ENCODE results near the gene SOD3. TPM values are rescaled to one million over a fixed set of nuclear protein-coding genes. Genes with fewer than 3 reads are reported as not detected.

The SOD3 gene
- total and polyA plus RNA-seq, 4 donors: 2.6 to 8.1 (median 4.6) TPM

DNA sequence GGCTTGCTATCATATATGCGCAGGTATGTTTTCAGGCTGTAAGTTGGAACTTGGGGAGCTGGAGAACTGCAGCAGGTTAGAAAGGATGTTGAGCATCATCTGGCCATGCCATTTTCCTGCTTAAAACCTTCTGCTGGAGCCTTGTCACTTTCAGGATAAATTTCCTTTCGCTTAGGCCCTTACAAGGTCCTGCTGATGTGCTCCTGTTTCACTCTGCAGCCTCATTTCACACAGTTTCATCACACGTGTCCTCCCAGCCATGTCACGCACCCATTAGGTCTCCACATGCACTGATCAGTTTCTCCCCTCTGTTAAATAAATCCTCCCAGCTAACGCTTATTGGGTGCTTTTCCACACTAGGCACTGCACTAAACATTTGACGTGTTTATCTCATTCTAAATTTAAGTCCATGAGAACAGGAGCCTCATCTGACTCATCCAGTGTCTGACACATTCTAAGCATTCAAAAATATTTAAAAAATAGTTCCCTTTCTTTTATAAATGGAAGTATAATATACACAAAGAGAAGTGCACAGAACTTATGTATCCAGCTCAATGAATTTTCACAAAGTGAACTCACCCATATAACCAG lies 14.5 kb downstream of the SOD3 start:
- Histone ChIP-seq H3K4me1 (ENCODE audit: control insufficient read depth in 4 of 4, insufficient read depth in 4 of 4, low read length in 3 of 4) (no peaks in the 10 kb centered on the region), H3K27ac (ENCODE audit: low read depth in 1 of 2, low read length in 2 of 2) (no peak overlapping the region), H3K9me3 (ENCODE audit: control insufficient read depth in 4 of 4, low read length in 3 of 4) (no peaks in the 10 kb centered on the region), H3K27me3 (ENCODE audit: control insufficient read depth in 4 of 4, insufficient read depth in 4 of 4, low read length in 3 of 4) (no peaks in the 10 kb centered on the region), H3K36me3 (ENCODE audit: control insufficient read depth in 4 of 4, insufficient read depth in 3 of 4, low read depth in 1 of 4, low read length in 3 of 4) (peaks cover 0 to 7% (median 3%) of the 10 kb centered on the region in 4 donors), H3K4me3 (ENCODE audit: low read depth in 1 of 3, low read length in 3 of 3) (no peak overlapping the region), H3K9ac (ENCODE audit: low read depth in 1 of 2, low read length in 2 of 2) (no peak overlapping the region)
- WGBS: 94% methylated on average over 6 of the region's 6 CpGs
- DNase-seq (ENCODE audit: low spot score): no peak
- TF ChIP-seq RAD21 (IDR thresholded peaks at IDR 0.05) (no peak), NR2F2 (IDR thresholded peaks at IDR 0.05) (no peak), FOXA1 (IDR thresholded peaks at IDR 0.05) (no peak), FOXA2 (IDR thresholded peaks at IDR 0.05) (no peak), RXRA (IDR thresholded peaks at IDR 0.05) (no peak), GABPA (IDR thresholded peaks at IDR 0.05 in 1 of 2, conservative IDR thresholded peaks at IDR 0.05 in 1 of 2) (no peak), YY1 (IDR thresholded peaks at IDR 0.05) (no peak), SP1 (IDR thresholded peaks at IDR 0.05) (no peak), HNF4G (IDR thresholded peaks at IDR 0.05) (no peak), EGR1 (IDR thresholded peaks at IDR 0.05; ENCODE audit: low read depth in 2 of 2) (no peak), TAF1 (conservative IDR thresholded peaks at IDR 0.05) (no peak), HNF4A (conservative IDR thresholded peaks at IDR 0.05) (no peak), JUND (IDR thresholded peaks at IDR 0.05) (no peak)
- TF ChIP-seq, protein P1, sequence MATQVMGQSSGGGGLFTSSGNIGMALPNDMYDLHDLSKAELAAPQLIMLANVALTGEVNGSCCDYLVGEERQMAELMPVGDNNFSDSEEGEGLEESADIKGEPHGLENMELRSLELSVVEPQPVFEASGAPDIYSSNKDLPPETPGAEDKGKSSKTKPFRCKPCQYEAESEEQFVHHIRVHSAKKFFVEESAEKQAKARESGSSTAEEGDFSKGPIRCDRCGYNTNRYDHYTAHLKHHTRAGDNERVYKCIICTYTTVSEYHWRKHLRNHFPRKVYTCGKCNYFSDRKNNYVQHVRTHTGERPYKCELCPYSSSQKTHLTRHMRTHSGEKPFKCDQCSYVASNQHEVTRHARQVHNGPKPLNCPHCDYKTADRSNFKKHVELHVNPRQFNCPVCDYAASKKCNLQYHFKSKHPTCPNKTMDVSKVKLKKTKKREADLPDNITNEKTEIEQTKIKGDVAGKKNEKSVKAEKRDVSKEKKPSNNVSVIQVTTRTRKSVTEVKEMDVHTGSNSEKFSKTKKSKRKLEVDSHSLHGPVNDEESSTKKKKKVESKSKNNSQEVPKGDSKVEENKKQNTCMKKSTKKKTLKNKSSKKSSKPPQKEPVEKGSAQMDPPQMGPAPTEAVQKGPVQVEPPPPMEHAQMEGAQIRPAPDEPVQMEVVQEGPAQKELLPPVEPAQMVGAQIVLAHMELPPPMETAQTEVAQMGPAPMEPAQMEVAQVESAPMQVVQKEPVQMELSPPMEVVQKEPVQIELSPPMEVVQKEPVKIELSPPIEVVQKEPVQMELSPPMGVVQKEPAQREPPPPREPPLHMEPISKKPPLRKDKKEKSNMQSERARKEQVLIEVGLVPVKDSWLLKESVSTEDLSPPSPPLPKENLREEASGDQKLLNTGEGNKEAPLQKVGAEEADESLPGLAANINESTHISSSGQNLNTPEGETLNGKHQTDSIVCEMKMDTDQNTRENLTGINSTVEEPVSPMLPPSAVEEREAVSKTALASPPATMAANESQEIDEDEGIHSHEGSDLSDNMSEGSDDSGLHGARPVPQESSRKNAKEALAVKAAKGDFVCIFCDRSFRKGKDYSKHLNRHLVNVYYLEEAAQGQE (IDR thresholded peaks at IDR 0.05): no peak
- TF ChIP-seq, protein P2, sequence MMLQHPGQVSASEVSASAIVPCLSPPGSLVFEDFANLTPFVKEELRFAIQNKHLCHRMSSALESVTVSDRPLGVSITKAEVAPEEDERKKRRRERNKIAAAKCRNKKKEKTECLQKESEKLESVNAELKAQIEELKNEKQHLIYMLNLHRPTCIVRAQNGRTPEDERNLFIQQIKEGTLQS (IDR thresholded peaks at IDR 0.05): no peak
- TF ChIP-seq, protein P3, sequence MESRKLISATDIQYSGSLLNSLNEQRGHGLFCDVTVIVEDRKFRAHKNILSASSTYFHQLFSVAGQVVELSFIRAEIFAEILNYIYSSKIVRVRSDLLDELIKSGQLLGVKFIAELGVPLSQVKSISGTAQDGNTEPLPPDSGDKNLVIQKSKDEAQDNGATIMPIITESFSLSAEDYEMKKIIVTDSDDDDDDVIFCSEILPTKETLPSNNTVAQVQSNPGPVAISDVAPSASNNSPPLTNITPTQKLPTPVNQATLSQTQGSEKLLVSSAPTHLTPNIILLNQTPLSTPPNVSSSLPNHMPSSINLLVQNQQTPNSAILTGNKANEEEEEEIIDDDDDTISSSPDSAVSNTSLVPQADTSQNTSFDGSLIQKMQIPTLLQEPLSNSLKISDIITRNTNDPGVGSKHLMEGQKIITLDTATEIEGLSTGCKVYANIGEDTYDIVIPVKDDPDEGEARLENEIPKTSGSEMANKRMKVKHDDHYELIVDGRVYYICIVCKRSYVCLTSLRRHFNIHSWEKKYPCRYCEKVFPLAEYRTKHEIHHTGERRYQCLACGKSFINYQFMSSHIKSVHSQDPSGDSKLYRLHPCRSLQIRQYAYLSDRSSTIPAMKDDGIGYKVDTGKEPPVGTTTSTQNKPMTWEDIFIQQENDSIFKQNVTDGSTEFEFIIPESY (IDR thresholded peaks at IDR 0.05): no peak
- TF ChIP-seq, protein P4, sequence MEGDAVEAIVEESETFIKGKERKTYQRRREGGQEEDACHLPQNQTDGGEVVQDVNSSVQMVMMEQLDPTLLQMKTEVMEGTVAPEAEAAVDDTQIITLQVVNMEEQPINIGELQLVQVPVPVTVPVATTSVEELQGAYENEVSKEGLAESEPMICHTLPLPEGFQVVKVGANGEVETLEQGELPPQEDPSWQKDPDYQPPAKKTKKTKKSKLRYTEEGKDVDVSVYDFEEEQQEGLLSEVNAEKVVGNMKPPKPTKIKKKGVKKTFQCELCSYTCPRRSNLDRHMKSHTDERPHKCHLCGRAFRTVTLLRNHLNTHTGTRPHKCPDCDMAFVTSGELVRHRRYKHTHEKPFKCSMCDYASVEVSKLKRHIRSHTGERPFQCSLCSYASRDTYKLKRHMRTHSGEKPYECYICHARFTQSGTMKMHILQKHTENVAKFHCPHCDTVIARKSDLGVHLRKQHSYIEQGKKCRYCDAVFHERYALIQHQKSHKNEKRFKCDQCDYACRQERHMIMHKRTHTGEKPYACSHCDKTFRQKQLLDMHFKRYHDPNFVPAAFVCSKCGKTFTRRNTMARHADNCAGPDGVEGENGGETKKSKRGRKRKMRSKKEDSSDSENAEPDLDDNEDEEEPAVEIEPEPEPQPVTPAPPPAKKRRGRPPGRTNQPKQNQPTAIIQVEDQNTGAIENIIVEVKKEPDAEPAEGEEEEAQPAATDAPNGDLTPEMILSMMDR (IDR thresholded peaks at IDR 0.05; ENCODE audit: low read depth, low read length, missing input control): no peak
- TF ChIP-seq, protein P5, sequence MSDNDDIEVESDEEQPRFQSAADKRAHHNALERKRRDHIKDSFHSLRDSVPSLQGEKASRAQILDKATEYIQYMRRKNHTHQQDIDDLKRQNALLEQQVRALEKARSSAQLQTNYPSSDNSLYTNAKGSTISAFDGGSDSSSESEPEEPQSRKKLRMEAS (IDR thresholded peaks at IDR 0.05): no peak
